Esophagus muscularis mucosa (tissue), 4 donors: ENCODE results near the gene IGSF21. TPM values are rescaled to one million over a fixed set of nuclear protein-coding genes. Genes with fewer than 3 reads are reported as not detected.

ENCODE experiments used
- DNase-seq: peaks from one replicate; pipeline ENCODE4 v3.0.0-alpha.2; 2017; ENCODE audit errors: extremely low spot score
- H3K27ac ChIP-seq, 4 donors: fragments of 200-600 bp; sonication (generic); replicated peaks in 1 of 4; 1 replicate in 3 of 4; 2 replicates in 1 of 4; pipeline ENCODE4 v1.5.1; 2016 to 2019; ENCODE audit warnings: mild to moderate bottlenecking in 1 of 4
- H3K27me3 ChIP-seq, 4 donors: fragments of 200-600 bp; sonication (generic); one replicate each; pipeline versions ENCODE4 v1.5.1 to v1.6.0; 2016 to 2019
- H3K36me3 ChIP-seq, 4 donors: fragments of 200-600 bp; sonication (generic); one replicate each; pipeline ENCODE4 v1.5.1; 2016 to 2019
- H3K4me1 ChIP-seq, 4 donors: fragments of 200-600 bp; sonication (generic); one replicate each; pipeline ENCODE4 v1.5.1; 2016 to 2019
- H3K4me3 ChIP-seq, 4 donors: fragments of 200-600 bp; sonication (generic); 1 replicate in 2 of 4; 2 replicates in 2 of 4; pipeline ENCODE4 v1.5.1; 2016 to 2019; ENCODE audit warnings: mild to moderate bottlenecking in 4 of 4, moderate library complexity in 1 of 4
- H3K9me3 ChIP-seq, 4 donors: fragments of 200-600 bp; sonication (generic); 1 replicate in 3 of 4; 2 replicates in 1 of 4; pipeline ENCODE4 v1.5.1; 2016 to 2019
- CTCF ChIP-seq, 3 experiments: fragments of 200-600 bp in 2 of 3; fragments of 450-650 bp in 1 of 3; sonication (generic) in 2 of 3; IDR thresholded peaks; one replicate each; pipeline ENCODE4 v1.5.1; 2017 to 2019; ENCODE audit warnings: antibody characterized with exemption in 3 of 3, mild to moderate bottlenecking in 2 of 3, moderate library complexity in 1 of 3
- EP300 ChIP-seq: sonication (generic); formaldehyde crosslinking; IDR thresholded peaks from one replicate; pipeline ENCODE4 v1.6.1; 2017; ENCODE audit warnings: antibody characterized with exemption
- POLR2A ChIP-seq: fragments of 450-650 bp; IDR thresholded peaks from one replicate; pipeline ENCODE4 v1.6.1; 2017; ENCODE audit warnings: antibody characterized with exemption, moderate library complexity, mild to moderate bottlenecking, low read depth
- POLR2AphosphoS5 ChIP-seq, 2 donors: sonication (generic); formaldehyde crosslinking; IDR thresholded peaks; one replicate each; pipeline ENCODE4 v1.6.1; 2017; ENCODE audit warnings: antibody characterized with exemption in 2 of 2
- WGBS: methylation state at CpG from one replicate; pipeline ENCODE4 v1.1.5; 2018; 5-methylcytosine and 5-hydroxymethylcytosine counted together
- intact Hi-C: fragments of 100-400 bp; cut with DNase I; formaldehyde crosslinking; loops from one replicate; pipeline ENCODE4 v1.15.1; 2023
- total RNA-seq, 4 donors: library from RNA; depleted of rRNA; stranded (reverse); fragments of >200 nt; gene quantifications; one replicate each; pipeline versions ENCODE4 v1.1.0 to v1.2.1, GENCODE V29; 2016

IGSF21 gene
- total RNA-seq, 4 donors from 2014 or later = 1.1 to 2.7 (median 1.2) TPM

- DNase-seq = no peak
- intact Hi-C loops = no loop called here
- no peak overlapping the region for H3K27ac ChIP-seq
- H3K4me3 ChIP-seq = no peak overlapping the region
- H3K4me1 ChIP-seq = no peaks in the 10 kb centered on the region
- peaks cover 0 to 82% (median 0%) of the 10 kb centered on the region in 4 donors for H3K27me3 ChIP-seq
- H3K9me3 ChIP-seq = no peaks in the 10 kb centered on the region
- 87% methylated on average over 5 of the region's 15 CpGs for WGBS
- H3K36me3 ChIP-seq = no peaks in the 10 kb centered on the region
- no peak for TF ChIP-seq POLR2A
- no peak for TF ChIP-seq EP300
- no peak for TF ChIP-seq CTCF (IDR thresholded peaks at IDR 0.05)
- TF ChIP-seq POLR2AphosphoS5 (IDR thresholded peaks at IDR 0.05) = no peak
Measured at GRCh38 chr1:18279351-18280074, 171.9 kb downstream of the IGSF21 start.

- no peak overlapping the region for H3K4me3 ChIP-seq
- peaks cover 0 to 86% (median 0%) of the 10 kb centered on the region in 4 donors for H3K27me3 ChIP-seq
- no peak for TF ChIP-seq POLR2AphosphoS5 (IDR thresholded peaks at IDR 0.05)
- no peak for TF ChIP-seq POLR2A
- TF ChIP-seq CTCF (IDR thresholded peaks at IDR 0.05) = no peak
- TF ChIP-seq EP300 = no peak
- no peaks in the 10 kb centered on the region for H3K9me3 ChIP-seq
- 74% methylated on average over 5 of the region's 5 CpGs for WGBS
- intact Hi-C loops = no loop called here
- H3K27ac ChIP-seq = no peak overlapping the region
- no peaks in the 10 kb centered on the region for H3K4me1 ChIP-seq
- H3K36me3 ChIP-seq = no peaks in the 10 kb centered on the region
- no peak for DNase-seq
Measured at GRCh38 chr1:18280956-18281355, 173.4 kb downstream of the IGSF21 start.

- H3K4me1 ChIP-seq = no peaks in the 10 kb centered on the region
- H3K27me3 ChIP-seq = peaks cover 0 to 82% (median 0%) of the 10 kb centered on the region in 4 donors
- intact Hi-C loops = no loop called here
- no peak overlapping the region for H3K4me3 ChIP-seq
- no peak for DNase-seq
- H3K36me3 ChIP-seq = no peaks in the 10 kb centered on the region
- H3K27ac ChIP-seq = no peak overlapping the region
- 55% methylated on average over 13 of the region's 13 CpGs for WGBS
- H3K9me3 ChIP-seq = no peaks in the 10 kb centered on the region
- TF ChIP-seq POLR2A (no peak), CTCF (IDR thresholded peaks at IDR 0.05) (no peak), POLR2AphosphoS5 (IDR thresholded peaks at IDR 0.05) (no peak), EP300 (no peak)
Measured at GRCh38 chr1:18282851-18283600, 175.4 kb downstream of the IGSF21 start.

GRCh38 chr1:18283601-18284385, 176.2 kb downstream of the IGSF21 start:
- H3K27me3 ChIP-seq = peaks cover 0 to 79% (median 0%) of the 10 kb centered on the region in 4 donors
- H3K36me3 ChIP-seq = no peaks in the 10 kb centered on the region
- no peak overlapping the region for H3K4me3 ChIP-seq
- no peak for DNase-seq
- intact Hi-C loops = no loop called here
- no peak overlapping the region for H3K27ac ChIP-seq
- H3K4me1 ChIP-seq = no peaks in the 10 kb centered on the region
- TF ChIP-seq CTCF (IDR thresholded peaks at IDR 0.05) = no peak
- no peak for TF ChIP-seq EP300
- TF ChIP-seq POLR2AphosphoS5 (IDR thresholded peaks at IDR 0.05) = no peak
- no peak for TF ChIP-seq POLR2A
- H3K9me3 ChIP-seq = no peaks in the 10 kb centered on the region
- 66% methylated on average over 13 of the region's 13 CpGs for WGBS
